ENCODE data around the gene CDR2.

DNA sequence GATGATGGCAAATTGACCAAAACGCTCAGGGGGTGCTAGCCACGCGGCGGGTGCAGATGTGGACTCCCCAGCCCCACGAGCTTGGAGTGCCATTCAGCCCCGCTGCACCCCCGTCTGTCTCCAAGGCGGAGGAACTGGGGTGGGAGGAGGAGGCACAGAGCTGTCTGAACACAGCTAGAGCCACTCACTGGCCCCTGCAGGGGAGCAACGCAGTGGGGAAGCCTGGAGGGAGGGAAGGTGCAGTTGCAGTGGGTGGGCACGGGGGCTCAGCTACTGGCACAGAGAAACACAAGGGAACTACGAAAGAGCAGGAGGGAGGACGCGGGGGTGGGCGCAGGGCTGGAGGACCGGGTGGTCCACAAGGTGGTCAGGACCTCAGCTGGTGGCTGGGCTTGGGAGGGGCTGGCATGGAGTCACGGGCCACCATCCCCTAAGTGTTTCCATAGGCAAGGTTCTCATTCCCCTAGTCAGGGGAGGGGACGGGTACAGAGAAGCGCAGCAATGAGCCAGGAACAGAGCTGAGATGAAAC, 46.3 kb upstream of the CDR2 start:
- TF ChIP-seq, protein P1, sequence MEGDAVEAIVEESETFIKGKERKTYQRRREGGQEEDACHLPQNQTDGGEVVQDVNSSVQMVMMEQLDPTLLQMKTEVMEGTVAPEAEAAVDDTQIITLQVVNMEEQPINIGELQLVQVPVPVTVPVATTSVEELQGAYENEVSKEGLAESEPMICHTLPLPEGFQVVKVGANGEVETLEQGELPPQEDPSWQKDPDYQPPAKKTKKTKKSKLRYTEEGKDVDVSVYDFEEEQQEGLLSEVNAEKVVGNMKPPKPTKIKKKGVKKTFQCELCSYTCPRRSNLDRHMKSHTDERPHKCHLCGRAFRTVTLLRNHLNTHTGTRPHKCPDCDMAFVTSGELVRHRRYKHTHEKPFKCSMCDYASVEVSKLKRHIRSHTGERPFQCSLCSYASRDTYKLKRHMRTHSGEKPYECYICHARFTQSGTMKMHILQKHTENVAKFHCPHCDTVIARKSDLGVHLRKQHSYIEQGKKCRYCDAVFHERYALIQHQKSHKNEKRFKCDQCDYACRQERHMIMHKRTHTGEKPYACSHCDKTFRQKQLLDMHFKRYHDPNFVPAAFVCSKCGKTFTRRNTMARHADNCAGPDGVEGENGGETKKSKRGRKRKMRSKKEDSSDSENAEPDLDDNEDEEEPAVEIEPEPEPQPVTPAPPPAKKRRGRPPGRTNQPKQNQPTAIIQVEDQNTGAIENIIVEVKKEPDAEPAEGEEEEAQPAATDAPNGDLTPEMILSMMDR (optimal IDR thresholded peaks at IDR 0.05 in 1 of 3, IDR thresholded peaks at IDR 0.05 in 1 of 3, conservative IDR thresholded peaks at IDR 0.05 in 1 of 3; ENCODE audit: extremely low read depth in 1 of 3, insufficient read depth in 2 of 3, low read length in 3 of 3), result no peak
- TF ChIP-seq EZH2 (IDR thresholded peaks at IDR 0.05; ENCODE audit: low read length), result no peak

All from keratinocyte (primary cell).